ENCODE results near the gene TRIM71.

DNA sequence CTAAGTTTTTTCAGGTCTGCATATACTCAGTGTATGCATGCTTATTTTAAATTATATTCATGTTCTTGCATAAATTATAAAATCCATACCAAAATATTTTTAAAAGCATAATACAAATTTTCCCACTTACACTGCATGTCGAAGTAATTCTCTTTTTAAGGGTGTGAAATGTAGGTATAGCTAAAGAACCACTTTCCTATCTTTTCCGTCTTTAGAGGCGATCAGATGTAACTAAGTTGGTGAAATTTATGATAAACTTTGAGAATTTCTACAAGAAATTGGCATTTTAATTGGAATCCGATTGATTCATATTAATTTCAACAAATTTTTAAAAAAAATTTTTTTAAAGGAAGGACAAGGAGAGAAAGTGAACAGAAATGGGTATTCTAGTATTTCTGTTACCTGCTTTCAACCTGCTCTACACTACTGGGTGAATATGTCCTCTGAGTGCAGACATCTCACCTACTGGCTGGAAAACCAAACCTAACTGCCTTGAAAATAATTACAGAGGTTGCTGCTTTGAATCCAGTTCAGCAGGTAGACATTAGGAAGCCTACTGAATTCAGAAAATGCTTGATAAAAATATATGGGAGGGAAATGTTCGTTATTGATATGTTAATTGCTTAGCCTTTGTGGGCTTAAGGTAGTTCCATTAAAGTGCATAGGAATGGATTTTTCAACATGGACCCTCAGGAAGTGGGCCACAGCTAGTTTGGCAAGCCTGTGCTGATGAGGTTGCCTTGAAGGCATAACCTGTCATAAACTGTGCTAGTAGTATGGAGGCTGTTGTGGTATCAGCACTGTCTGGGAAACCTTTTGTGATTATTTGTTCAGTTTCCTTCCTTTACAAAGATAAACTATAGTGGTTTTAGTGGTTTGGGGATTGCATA lies 5.1 kb downstream of the TRIM71 start:
- TF ChIP-seq CTCF (IDR thresholded peaks at IDR 0.05) (no peak), POLR2A (IDR thresholded peaks at IDR 0.05) (no peak)

Measured in Peyer's patch (tissue), 4 donors.